ENCODE measurements around the gene TPK1. TPM values are rescaled to one million over a fixed set of nuclear protein-coding genes. Genes with fewer than 3 reads are reported as not detected.

The TPK1 gene
- polyA plus RNA-seq, 1 donor from 2014 or later: 3.5 TPM

DNA sequence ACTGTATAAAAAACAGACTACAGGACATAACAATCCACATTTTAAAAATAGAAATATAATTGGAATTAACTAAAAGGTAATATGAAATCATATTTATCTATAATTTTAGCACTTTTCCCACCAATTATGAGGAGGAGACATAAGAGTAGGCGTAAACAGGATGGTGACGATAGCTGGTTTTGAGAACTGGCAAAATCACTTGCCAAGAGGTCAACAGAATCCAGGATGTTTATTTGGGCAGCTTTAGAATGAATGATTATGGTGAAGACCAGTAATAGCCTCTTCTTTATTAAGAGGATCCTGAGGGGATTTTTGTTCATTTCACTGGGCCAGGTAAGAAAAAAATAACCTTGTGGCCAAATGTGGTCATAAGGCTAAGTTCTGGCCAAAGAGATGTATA is 67.2 kb downstream of the TPK1 start:
- Histone ChIP-seq H3K79me2 (replicated peaks; ENCODE audit: insufficient read depth, low read length) (no peaks in the 10 kb centered on the region), H3K27me3 (ENCODE audit: insufficient read depth, low read depth, low read length) (no peaks in the 10 kb centered on the region), H4K20me1 (ENCODE audit: insufficient read depth) (no peaks in the 10 kb centered on the region), H3K4me3 (ENCODE audit: low read length) (no peak overlapping the region), H3K4me2 (ENCODE audit: low read length) (no peak overlapping the region), H2AFZ (ENCODE audit: low read depth, low read length) (no peak overlapping the region), H3K36me3 (ENCODE audit: insufficient read depth, low read length) (no peaks in the 10 kb centered on the region), H3K9me2 (ENCODE audit: insufficient read depth, low read length) (no peaks in the 10 kb centered on the region), H3K9me3 (ENCODE audit: low read length) (no peaks in the 10 kb centered on the region), H3K27ac (ENCODE audit: low read length) (no peak overlapping the region), H3K9ac (ENCODE audit: low read length) (no peak overlapping the region), H3F3A (ENCODE audit: insufficient read depth, low read length, poor library complexity, severe bottlenecking) (no peaks in the 10 kb centered on the region)
- TF ChIP-seq SMC3 (conservative IDR thresholded peaks at IDR 0.05; ENCODE audit: poor library complexity): no peak

GRCh38 chr7:144763291-144763690 is 72.6 kb downstream of the TPK1 start:
- Histone ChIP-seq H3K79me2 (replicated peaks; ENCODE audit: insufficient read depth, low read length) (no peaks in the 10 kb centered on the region), H3F3A (ENCODE audit: insufficient read depth, low read length, poor library complexity, severe bottlenecking) (no peaks in the 10 kb centered on the region), H3K27ac (ENCODE audit: low read length) (no peak overlapping the region), H3K4me3 (ENCODE audit: low read length) (no peak overlapping the region), H3K9me2 (ENCODE audit: insufficient read depth, low read length) (no peaks in the 10 kb centered on the region), H3K4me2 (ENCODE audit: low read length) (no peak overlapping the region), H3K9ac (ENCODE audit: low read length) (no peak overlapping the region), H4K20me1 (ENCODE audit: insufficient read depth) (no peaks in the 10 kb centered on the region), H2AFZ (ENCODE audit: low read depth, low read length) (no peak overlapping the region), H3K27me3 (ENCODE audit: insufficient read depth, low read depth, low read length) (no peaks in the 10 kb centered on the region), H3K36me3 (ENCODE audit: insufficient read depth, low read length) (no peaks in the 10 kb centered on the region), H3K9me3 (ENCODE audit: low read length) (no peaks in the 10 kb centered on the region)
- TF ChIP-seq SMC3 (conservative IDR thresholded peaks at IDR 0.05; ENCODE audit: poor library complexity): no peak
- no peak for TF ChIP-seq TAF1 (IDR thresholded peaks at IDR 0.05; ENCODE audit: low read depth)
- TF ChIP-seq, protein P1, sequence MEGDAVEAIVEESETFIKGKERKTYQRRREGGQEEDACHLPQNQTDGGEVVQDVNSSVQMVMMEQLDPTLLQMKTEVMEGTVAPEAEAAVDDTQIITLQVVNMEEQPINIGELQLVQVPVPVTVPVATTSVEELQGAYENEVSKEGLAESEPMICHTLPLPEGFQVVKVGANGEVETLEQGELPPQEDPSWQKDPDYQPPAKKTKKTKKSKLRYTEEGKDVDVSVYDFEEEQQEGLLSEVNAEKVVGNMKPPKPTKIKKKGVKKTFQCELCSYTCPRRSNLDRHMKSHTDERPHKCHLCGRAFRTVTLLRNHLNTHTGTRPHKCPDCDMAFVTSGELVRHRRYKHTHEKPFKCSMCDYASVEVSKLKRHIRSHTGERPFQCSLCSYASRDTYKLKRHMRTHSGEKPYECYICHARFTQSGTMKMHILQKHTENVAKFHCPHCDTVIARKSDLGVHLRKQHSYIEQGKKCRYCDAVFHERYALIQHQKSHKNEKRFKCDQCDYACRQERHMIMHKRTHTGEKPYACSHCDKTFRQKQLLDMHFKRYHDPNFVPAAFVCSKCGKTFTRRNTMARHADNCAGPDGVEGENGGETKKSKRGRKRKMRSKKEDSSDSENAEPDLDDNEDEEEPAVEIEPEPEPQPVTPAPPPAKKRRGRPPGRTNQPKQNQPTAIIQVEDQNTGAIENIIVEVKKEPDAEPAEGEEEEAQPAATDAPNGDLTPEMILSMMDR (IDR thresholded peaks at IDR 0.05; ENCODE audit: poor library complexity, severe bottlenecking): no peak
- no peak for TF ChIP-seq EZH2 (IDR thresholded peaks at IDR 0.05; ENCODE audit: borderline replicate concordance, insufficient read depth, low read length, poor library complexity, severe bottlenecking)
- no peak for TF ChIP-seq EP300 (conservative IDR thresholded peaks at IDR 0.05; ENCODE audit: poor library complexity, severe bottlenecking)
- TF ChIP-seq RAD21 (conservative IDR thresholded peaks at IDR 0.05): no peak
- no peak for TF ChIP-seq REST (IDR thresholded peaks at IDR 0.05; ENCODE audit: borderline replicate concordance)
- TF ChIP-seq MXI1 (conservative IDR thresholded peaks at IDR 0.05; ENCODE audit: poor library complexity, severe bottlenecking): no peak
- TF ChIP-seq POLR2AphosphoS5 (IDR thresholded peaks at IDR 0.05): no peak

DNA sequence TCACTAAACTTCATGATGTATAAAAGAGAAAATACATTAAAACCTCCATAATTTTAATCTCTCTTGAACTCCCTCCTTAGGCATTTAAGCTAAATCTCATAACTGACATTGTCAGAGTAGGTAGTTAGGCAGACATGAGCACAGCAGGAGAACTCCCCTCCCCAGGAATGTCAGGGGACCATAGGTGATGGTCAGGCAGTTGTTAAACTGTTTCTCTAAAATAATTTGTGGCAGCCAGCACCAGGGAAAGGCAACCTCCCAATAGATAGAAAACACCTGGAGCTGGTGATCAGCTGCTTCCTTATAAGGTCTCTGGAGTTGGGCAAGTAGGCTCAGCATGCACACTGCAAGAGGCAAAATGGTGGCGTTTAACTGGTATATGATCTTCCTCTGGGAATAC is 73.0 kb downstream of the TPK1 start:
- no peaks in the 10 kb centered on the region for H3K9me2 ChIP-seq (ENCODE audit: insufficient read depth, low read length)
- no peak overlapping the region for H2AFZ ChIP-seq (ENCODE audit: low read depth, low read length)
- no peaks in the 10 kb centered on the region for H4K20me1 ChIP-seq (ENCODE audit: insufficient read depth)

More for the DNA sequence above, 73.0 kb downstream of the TPK1 start:
- Histone ChIP-seq H3K9me3 (ENCODE audit: low read length) (no peaks in the 10 kb centered on the region), H3K4me3 (ENCODE audit: low read length) (no peak overlapping the region), H3K79me2 (replicated peaks; ENCODE audit: insufficient read depth, low read length) (no peaks in the 10 kb centered on the region), H3K27me3 (ENCODE audit: insufficient read depth, low read depth, low read length) (no peaks in the 10 kb centered on the region), H3K4me2 (ENCODE audit: low read length) (no peak overlapping the region), H3K36me3 (ENCODE audit: insufficient read depth, low read length) (no peaks in the 10 kb centered on the region), H3F3A (ENCODE audit: insufficient read depth, low read length, poor library complexity, severe bottlenecking) (no peaks in the 10 kb centered on the region), H3K27ac (ENCODE audit: low read length) (no peak overlapping the region), H3K9ac (ENCODE audit: low read length) (no peak overlapping the region)
- no peak for TF ChIP-seq EP300 (conservative IDR thresholded peaks at IDR 0.05; ENCODE audit: poor library complexity, severe bottlenecking)
- TF ChIP-seq POLR2AphosphoS5 (IDR thresholded peaks at IDR 0.05): no peak
- TF ChIP-seq REST (IDR thresholded peaks at IDR 0.05; ENCODE audit: borderline replicate concordance): no peak
- TF ChIP-seq SMC3 (conservative IDR thresholded peaks at IDR 0.05; ENCODE audit: poor library complexity): no peak
- TF ChIP-seq EZH2 (IDR thresholded peaks at IDR 0.05; ENCODE audit: borderline replicate concordance, insufficient read depth, low read length, poor library complexity, severe bottlenecking): no peak
- no peak for TF ChIP-seq MXI1 (conservative IDR thresholded peaks at IDR 0.05; ENCODE audit: poor library complexity, severe bottlenecking)
- TF ChIP-seq TAF1 (IDR thresholded peaks at IDR 0.05; ENCODE audit: low read depth): no peak
- TF ChIP-seq, protein P1 (IDR thresholded peaks at IDR 0.05; ENCODE audit: poor library complexity, severe bottlenecking): no peak
